Fibroblast of lung (primary cell): Measurements from ENCODE around the gene SIM1. TPM values are rescaled to one million over a fixed set of nuclear protein-coding genes. Genes with fewer than 3 reads are reported as not detected.

Experiments used
- DNase-seq, 2 donors: peaks; one replicate each; pipeline versions ENCODE4 v3.0.0 to v3.0.0-alpha.2; 2010; ENCODE audit warnings: low read depth in 2 of 2
- H2AFZ ChIP-seq: 2 replicates; pipeline ENCODE4 v1.5.1; 2012; ENCODE audit warnings: low read length, control low read depth, inconsistent platforms
- H3K27ac ChIP-seq: 2 replicates; pipeline ENCODE4 v1.5.1; 2011; ENCODE audit warnings: low read length, control low read depth; ENCODE audit not compliant: insufficient read depth
- H3K27me3 ChIP-seq: 2 replicates; pipeline ENCODE4 v1.5.1; 2011; ENCODE audit warnings: mild to moderate bottlenecking, low read length; ENCODE audit not compliant: control insufficient read depth, insufficient read depth
- H3K36me3 ChIP-seq: 2 replicates; pipeline ENCODE4 v1.5.1; 2011; ENCODE audit warnings: low read length; ENCODE audit not compliant: control insufficient read depth, insufficient read depth
- H3K4me1 ChIP-seq: 2 replicates; pipeline ENCODE4 v1.5.1; 2011; ENCODE audit warnings: low read length; ENCODE audit not compliant: control insufficient read depth, insufficient read depth; ENCODE audit errors: extremely low read depth
- H3K4me2 ChIP-seq: 2 replicates; pipeline ENCODE4 v1.5.1; 2011; ENCODE audit warnings: low read length, control low read depth; ENCODE audit not compliant: insufficient read depth; ENCODE audit errors: extremely low read depth
- H3K4me3 ChIP-seq, 4 experiments: fragments of 200-600 bp in 1 of 4; sonication (generic) in 1 of 4; replicated peaks in 1 of 4; 2 replicates each; pipeline ENCODE4 v1.5.1; 2011 to 2016; ENCODE audit warnings: low read length in 4 of 4, low read depth in 3 of 4, mild to moderate bottlenecking in 3 of 4, control low read depth in 2 of 4, inconsistent platforms in 1 of 4, mixed read lengths in 1 of 4; ENCODE audit not compliant: insufficient read depth in 1 of 4; ENCODE audit errors: control extremely low read depth in 1 of 4
- H3K79me2 ChIP-seq: 2 replicates; pipeline ENCODE4 v1.5.1; 2012; ENCODE audit warnings: mild to moderate bottlenecking, low read length, inconsistent platforms; ENCODE audit not compliant: control insufficient read depth, insufficient read depth
- H3K9ac ChIP-seq: 2 replicates; pipeline ENCODE4 v1.5.1; 2011; ENCODE audit warnings: mild to moderate bottlenecking, low read length, control low read depth; ENCODE audit not compliant: insufficient read depth
- H3K9me3 ChIP-seq: 2 replicates; pipeline ENCODE4 v1.5.1; 2012; ENCODE audit warnings: low read depth, low read length; ENCODE audit not compliant: control insufficient read depth, insufficient read depth
- H4K20me1 ChIP-seq: 2 replicates; pipeline ENCODE4 v1.5.1; 2011; ENCODE audit warnings: low read length; ENCODE audit not compliant: control insufficient read depth, insufficient read depth; ENCODE audit errors: extremely low read depth
- EZH2 ChIP-seq: IDR thresholded peaks from 2 replicates; pipeline ENCODE4 v1.5.1; 2012; ENCODE audit warnings: low read length, control low read depth, mild to moderate bottlenecking; ENCODE audit errors: missing control alignments
- polyA plus RNA-seq, 2 donors: library from polyadenylated mRNA; depleted of rRNA in 1 of 2; stranded (reverse) in 1 of 2; unstranded in 1 of 2; fragments of >200 nt; gene quantifications; 2 replicates each; pipeline ENCODE4 v1.2.1, GENCODE V29; 2011 to 2012; ENCODE audit warnings: missing spikeins in 1 of 2
- total RNA-seq: library from RNA; depleted of rRNA; stranded (reverse); fragments of >200 nt; gene quantifications from 2 replicates; pipeline ENCODE4 v1.2.1, GENCODE V29; 2014
- TF ChIP-seq, protein P1 (sequence below), 2 donors: IDR thresholded peaks in 1 of 2; conservative IDR thresholded peaks in 1 of 2; 1 replicate in 1 of 2; 2 replicates in 1 of 2; pipeline ENCODE4 v1.5.1; 2011 to 2012; ENCODE audit warnings: low read length in 2 of 2, control low read depth in 1 of 2, inconsistent platforms in 1 of 2, low read depth in 1 of 2, mild to moderate bottlenecking in 1 of 2

The SIM1 gene
- total and polyA plus RNA-seq, 2 donors (not counting 1 experiment from before 2014, with no cell fraction given) = not detected

DNA sequence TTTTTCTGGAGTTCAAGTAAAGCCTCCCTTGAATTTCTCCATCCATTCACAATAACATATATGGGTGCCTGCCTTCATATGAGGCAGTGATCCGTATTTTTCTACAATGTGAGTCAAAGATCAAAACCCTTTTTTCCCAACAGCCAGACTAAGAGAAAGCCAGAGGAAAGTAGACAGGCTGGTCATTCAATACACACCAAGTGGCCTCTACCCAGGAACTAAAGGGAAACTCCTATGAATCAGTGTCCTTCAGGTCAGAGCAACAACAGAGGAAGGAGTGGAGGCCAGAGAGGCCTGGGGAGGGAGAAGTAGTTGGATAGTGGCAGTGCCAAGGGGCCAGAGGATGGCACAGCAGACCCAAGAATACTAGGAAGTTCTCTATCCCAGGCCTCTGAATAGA lies 23.8 kb downstream of the SIM1 start:
- no peaks in the 10 kb centered on the region for H3K9me3 ChIP-seq

GRCh38 chr6:100435299-100435698 lies 29.4 kb downstream of the SIM1 start:
- Histone ChIP-seq H3K79me2 (no peaks in the 10 kb centered on the region), H3K27ac (no peak overlapping the region), H2AFZ (no peak overlapping the region), H3K4me2 (no peak overlapping the region), H3K9me3 (no peaks in the 10 kb centered on the region), H3K4me3 (no peak overlapping the region), H3K9ac (no peak overlapping the region), H3K36me3 (no peaks in the 10 kb centered on the region), H3K4me1 (no peaks in the 10 kb centered on the region), H3K27me3 (peaks cover 16% of the 10 kb centered on the region), H4K20me1 (no peaks in the 10 kb centered on the region)
- DNase-seq = peak in 1 of 2 donors; percentile 73
- TF ChIP-seq, protein P1, sequence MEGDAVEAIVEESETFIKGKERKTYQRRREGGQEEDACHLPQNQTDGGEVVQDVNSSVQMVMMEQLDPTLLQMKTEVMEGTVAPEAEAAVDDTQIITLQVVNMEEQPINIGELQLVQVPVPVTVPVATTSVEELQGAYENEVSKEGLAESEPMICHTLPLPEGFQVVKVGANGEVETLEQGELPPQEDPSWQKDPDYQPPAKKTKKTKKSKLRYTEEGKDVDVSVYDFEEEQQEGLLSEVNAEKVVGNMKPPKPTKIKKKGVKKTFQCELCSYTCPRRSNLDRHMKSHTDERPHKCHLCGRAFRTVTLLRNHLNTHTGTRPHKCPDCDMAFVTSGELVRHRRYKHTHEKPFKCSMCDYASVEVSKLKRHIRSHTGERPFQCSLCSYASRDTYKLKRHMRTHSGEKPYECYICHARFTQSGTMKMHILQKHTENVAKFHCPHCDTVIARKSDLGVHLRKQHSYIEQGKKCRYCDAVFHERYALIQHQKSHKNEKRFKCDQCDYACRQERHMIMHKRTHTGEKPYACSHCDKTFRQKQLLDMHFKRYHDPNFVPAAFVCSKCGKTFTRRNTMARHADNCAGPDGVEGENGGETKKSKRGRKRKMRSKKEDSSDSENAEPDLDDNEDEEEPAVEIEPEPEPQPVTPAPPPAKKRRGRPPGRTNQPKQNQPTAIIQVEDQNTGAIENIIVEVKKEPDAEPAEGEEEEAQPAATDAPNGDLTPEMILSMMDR (conservative IDR thresholded peaks at IDR 0.05 in 1 of 2, IDR thresholded peaks at IDR 0.05 in 1 of 2; ENCODE audit: low read depth in 1 of 2, low read length in 2 of 2) = no peak
- TF ChIP-seq EZH2 = no peak

More for the DNA sequence above, 23.8 kb downstream of the SIM1 start:
- no peak overlapping the region for H3K27ac ChIP-seq
- H3K27me3 ChIP-seq = peaks cover 25% of the 10 kb centered on the region
- H4K20me1 ChIP-seq = no peaks in the 10 kb centered on the region
- no peak overlapping the region for H3K9ac ChIP-seq
- no peak for DNase-seq
- H3K4me1 ChIP-seq = no peaks in the 10 kb centered on the region
- H3K4me3 ChIP-seq = no peak overlapping the region
- H2AFZ ChIP-seq = no peak overlapping the region
- no peak overlapping the region for H3K4me2 ChIP-seq
- H3K79me2 ChIP-seq = no peaks in the 10 kb centered on the region
- H3K36me3 ChIP-seq = no peaks in the 10 kb centered on the region
- TF ChIP-seq, protein P1 (conservative IDR thresholded peaks at IDR 0.05 in 1 of 2, IDR thresholded peaks at IDR 0.05 in 1 of 2; ENCODE audit: low read depth in 1 of 2, low read length in 2 of 2) = no peak
- TF ChIP-seq EZH2 = no peak

DNA sequence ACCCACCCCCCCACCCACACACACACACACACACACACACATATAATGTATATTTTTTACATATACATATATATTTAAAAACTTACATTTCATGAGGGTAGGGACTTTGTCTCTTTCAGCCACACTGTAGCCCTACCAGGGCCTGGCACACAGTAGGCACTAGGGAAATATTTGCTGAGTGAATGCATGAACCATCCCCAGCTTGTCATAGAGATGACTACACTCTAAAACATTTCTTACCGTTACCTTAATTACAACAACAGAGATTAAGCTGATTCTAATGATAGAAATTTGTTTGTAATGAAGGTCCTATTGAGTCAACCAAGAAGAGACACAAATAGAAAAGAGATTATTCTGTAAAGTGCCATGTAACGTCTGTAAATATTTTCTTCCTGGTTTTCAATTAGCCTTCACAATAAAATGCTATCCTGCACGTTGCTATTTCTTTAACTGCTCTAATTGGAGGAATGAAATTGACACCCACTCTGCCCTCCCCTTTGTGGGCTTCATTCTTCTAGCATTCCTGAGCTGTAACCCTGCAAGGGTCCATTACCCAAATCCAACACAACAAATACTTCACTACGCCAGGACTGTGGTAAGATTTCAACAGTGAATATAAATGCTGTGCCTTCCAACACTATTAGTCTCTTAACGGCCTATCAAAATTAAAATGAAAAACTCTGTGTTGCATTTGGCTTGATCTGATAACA lies 30.8 kb downstream of the SIM1 start:
- Histone ChIP-seq H2AFZ (no peak overlapping the region), H3K79me2 (no peaks in the 10 kb centered on the region)
- no peak for DNase-seq

More for the DNA sequence above, 30.8 kb downstream of the SIM1 start:
- H3K27ac ChIP-seq = no peak overlapping the region
- H3K9ac ChIP-seq = no peak overlapping the region
- no peak overlapping the region for H3K4me2 ChIP-seq
- H3K4me1 ChIP-seq = no peaks in the 10 kb centered on the region
- H3K27me3 ChIP-seq = peaks cover 13% of the 10 kb centered on the region
- TF ChIP-seq EZH2 = no peak
- TF ChIP-seq, protein P1 (conservative IDR thresholded peaks at IDR 0.05 in 1 of 2, IDR thresholded peaks at IDR 0.05 in 1 of 2; ENCODE audit: low read depth in 1 of 2, low read length in 2 of 2) = no peak
- no peak overlapping the region for H3K4me3 ChIP-seq
- no peaks in the 10 kb centered on the region for H3K9me3 ChIP-seq
- no peaks in the 10 kb centered on the region for H3K36me3 ChIP-seq
- no peaks in the 10 kb centered on the region for H4K20me1 ChIP-seq
